22Rv1 (cell line): ENCODE results near the gene TMEM54.

ENCODE experiments used
- ZFX ChIP-seq: fragments of 450-650 bp; IDR thresholded peaks from 2 replicates; pipeline ENCODE4 v1.6.1; 2017; ENCODE audit warnings: antibody characterized with exemption, borderline replicate concordance
- TF ChIP-seq, protein P1 (sequence below): fragments of 450-650 bp; IDR thresholded peaks from 2 replicates; pipeline ENCODE4 v1.5.1; 2017; ENCODE audit warnings: mild to moderate bottlenecking

DNA sequence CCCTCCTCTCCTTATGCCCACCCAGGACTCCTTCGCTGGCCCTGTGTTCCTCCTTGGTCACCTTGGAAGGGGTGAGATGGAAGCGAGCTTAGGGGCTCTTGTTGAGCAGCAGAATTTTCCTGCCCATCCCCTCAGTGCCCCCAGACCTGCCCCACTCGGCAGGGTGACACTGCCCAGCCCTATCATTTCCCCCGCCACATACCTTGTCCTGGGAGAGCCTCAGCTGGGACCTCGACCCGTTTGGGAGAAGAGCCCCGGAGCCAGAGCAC is 29.1 kb downstream of the TMEM54 start:
- TF ChIP-seq, protein P1, sequence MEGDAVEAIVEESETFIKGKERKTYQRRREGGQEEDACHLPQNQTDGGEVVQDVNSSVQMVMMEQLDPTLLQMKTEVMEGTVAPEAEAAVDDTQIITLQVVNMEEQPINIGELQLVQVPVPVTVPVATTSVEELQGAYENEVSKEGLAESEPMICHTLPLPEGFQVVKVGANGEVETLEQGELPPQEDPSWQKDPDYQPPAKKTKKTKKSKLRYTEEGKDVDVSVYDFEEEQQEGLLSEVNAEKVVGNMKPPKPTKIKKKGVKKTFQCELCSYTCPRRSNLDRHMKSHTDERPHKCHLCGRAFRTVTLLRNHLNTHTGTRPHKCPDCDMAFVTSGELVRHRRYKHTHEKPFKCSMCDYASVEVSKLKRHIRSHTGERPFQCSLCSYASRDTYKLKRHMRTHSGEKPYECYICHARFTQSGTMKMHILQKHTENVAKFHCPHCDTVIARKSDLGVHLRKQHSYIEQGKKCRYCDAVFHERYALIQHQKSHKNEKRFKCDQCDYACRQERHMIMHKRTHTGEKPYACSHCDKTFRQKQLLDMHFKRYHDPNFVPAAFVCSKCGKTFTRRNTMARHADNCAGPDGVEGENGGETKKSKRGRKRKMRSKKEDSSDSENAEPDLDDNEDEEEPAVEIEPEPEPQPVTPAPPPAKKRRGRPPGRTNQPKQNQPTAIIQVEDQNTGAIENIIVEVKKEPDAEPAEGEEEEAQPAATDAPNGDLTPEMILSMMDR = no peak
- TF ChIP-seq ZFX = no peak
